H1 (cell line): ENCODE results near the gene RERE. TPM values are rescaled to one million over a fixed set of nuclear protein-coding genes. Genes with fewer than 3 reads are reported as not detected.

Experiments
- CTCF ChIA-PET: fragments of 300-600 bp; sonication (Branson Sonifier 250); formaldehyde crosslinking; loops from one replicate; lab custom pipeline; 2021; ENCODE audit not compliant: partially characterized antibody; lab: Charles Lee
- POLR2A ChIA-PET: fragments of 300-600 bp; sonication (Branson Sonifier 250); formaldehyde crosslinking; loops from one replicate; lab custom pipeline; 2021; ENCODE audit warnings: inconsistent platforms; ENCODE audit not compliant: partially characterized antibody; lab: Charles Lee
- DNase-seq, 2 experiments: peaks; one replicate each; pipeline versions ENCODE4 v3.0.0 to v3.0.0-alpha.2; 2010 to 2022; ENCODE audit warnings: low spot score in 2 of 2, low read depth in 1 of 2, mixed read lengths in 1 of 2
- FAIRE-seq: peaks from 2 replicates; lab custom pipeline; 2011; peaks lifted over from hg19 to GRCh38; lab: Jason Lieb, UNC
- H2AFZ ChIP-seq: 2 replicates; pipeline ENCODE4 v1.8.1; 2012; ENCODE audit warnings: low read length, inconsistent platforms
- H2AK5ac ChIP-seq: 2 replicates; pipeline ENCODE4 v1.6.1; 2013; ENCODE audit warnings: low read depth, low read length
- H2BK120ac ChIP-seq: replicated peaks from 2 replicates; pipeline ENCODE3; 2013; ENCODE audit warnings: low read depth, low read length, inconsistent platforms
- H2BK12ac ChIP-seq: 2 replicates; pipeline ENCODE4 v1.6.1; 2013; ENCODE audit warnings: low read depth, low read length
- H2BK15ac ChIP-seq: 2 replicates; pipeline ENCODE4 v1.6.1; 2013; ENCODE audit warnings: low read length
- H2BK20ac ChIP-seq: 2 replicates; pipeline ENCODE4 v1.6.1; 2013; ENCODE audit warnings: low read length
- H2BK5ac ChIP-seq: 2 replicates; pipeline ENCODE4 v1.6.1; 2013; ENCODE audit warnings: low read depth, low read length
- H3K14ac ChIP-seq: 2 replicates; pipeline ENCODE4 v1.6.1; 2013; ENCODE audit warnings: inconsistent platforms; ENCODE audit not compliant: insufficient read length
- H3K18ac ChIP-seq: 2 replicates; pipeline ENCODE4 v1.6.1; 2013; ENCODE audit warnings: low read length; ENCODE audit errors: extremely low read depth
- H3K23ac ChIP-seq: 2 replicates; pipeline ENCODE4 v1.6.1; 2013; ENCODE audit warnings: inconsistent platforms; ENCODE audit not compliant: insufficient read length
- H3K23me2 ChIP-seq: 2 replicates; pipeline ENCODE4 v1.6.1; 2013; ENCODE audit warnings: low read depth, low read length
- H3K27ac ChIP-seq: 2 replicates; pipeline ENCODE4 v1.6.1; 2011; ENCODE audit warnings: low read depth, low read length, inconsistent platforms
- H3K27me3 ChIP-seq, 4 experiments: replicated peaks in 1 of 4; 1 replicate in 1 of 4; 2 replicates in 3 of 4; pipeline versions ENCODE4 v1.6.1 to v1.8.1; 2011 to 2013; ENCODE audit warnings: low read length in 3 of 4, mild to moderate bottlenecking in 3 of 4, inconsistent platforms in 2 of 4, mixed read lengths in 2 of 4, moderate library complexity in 1 of 4; ENCODE audit not compliant: control insufficient read depth in 3 of 4, insufficient read depth in 3 of 4; ENCODE audit errors: extremely low read depth in 1 of 4
- H3K36me3 ChIP-seq, 4 experiments: 2 replicates each; pipeline versions ENCODE4 v1.6.1 to v1.8.1; 2011 to 2013; ENCODE audit warnings: mild to moderate bottlenecking in 4 of 4, low read length in 3 of 4, moderate library complexity in 2 of 4, control low read depth in 1 of 4, inconsistent platforms in 1 of 4; ENCODE audit not compliant: insufficient read depth in 4 of 4, control insufficient read depth in 2 of 4
- H3K4ac ChIP-seq: replicated peaks from 2 replicates; pipeline ENCODE3; 2013; ENCODE audit warnings: low read length, low read depth, mixed read lengths, inconsistent platforms; ENCODE audit not compliant: insufficient read length
- H3K4me1 ChIP-seq, 4 experiments: replicated peaks in 1 of 4; 1 replicate in 1 of 4; 2 replicates in 3 of 4; pipeline versions ENCODE4 v1.6.1 to v1.8.1; 2011 to 2013; ENCODE audit warnings: low read length in 3 of 4, inconsistent platforms in 2 of 4, mixed read lengths in 1 of 4; ENCODE audit not compliant: insufficient read depth in 4 of 4, control insufficient read depth in 3 of 4
- H3K4me2 ChIP-seq, 2 experiments: 2 replicates each; pipeline versions ENCODE4 v1.6.1 to v1.8.1; 2011 to 2013; ENCODE audit warnings: low read depth in 2 of 2, low read length in 2 of 2, control low read depth in 1 of 2, inconsistent platforms in 1 of 2, mild to moderate bottlenecking in 1 of 2; ENCODE audit not compliant: insufficient read depth in 1 of 2
- H3K4me3 ChIP-seq, 4 experiments: fragments of 200-600, 300-600 bp in 1 of 4; sonication (generic), shearing (Covaris generic), sonication (Bioruptor Twin) in 1 of 4; 2 replicates each; pipeline versions ENCODE4 v1.5.1 to v1.8.1; 2011 to 2016; ENCODE audit warnings: low read length in 4 of 4, low read depth in 3 of 4, control low read depth in 2 of 4, inconsistent platforms in 2 of 4, mild to moderate bottlenecking in 2 of 4, mixed read lengths in 1 of 4, moderate library complexity in 1 of 4; ENCODE audit not compliant: insufficient read depth in 2 of 4; ENCODE audit errors: extremely low read depth in 1 of 4
- H3K56ac ChIP-seq: replicated peaks from 2 replicates; pipeline ENCODE3; 2013; ENCODE audit warnings: low read depth, mild to moderate bottlenecking, mixed read lengths, low read length, inconsistent platforms; ENCODE audit not compliant: insufficient read length
- H3K79me1 ChIP-seq: 2 replicates; pipeline ENCODE4 v1.6.1; 2013; ENCODE audit warnings: low read depth, low read length, control low read depth
- H3K79me2 ChIP-seq, 2 experiments: 2 replicates each; pipeline versions ENCODE4 v1.6.1 to v1.8.1; 2012 to 2013; ENCODE audit warnings: low read length in 2 of 2, mild to moderate bottlenecking in 2 of 2, inconsistent platforms in 1 of 2; ENCODE audit not compliant: insufficient read depth in 2 of 2, control insufficient read depth in 1 of 2
- H3K9ac ChIP-seq, 4 experiments: replicated peaks in 1 of 4; 1 replicate in 1 of 4; 2 replicates in 3 of 4; pipeline versions ENCODE4 v1.6.1 to v1.8.1; 2011 to 2013; ENCODE audit warnings: low read depth in 3 of 4, low read length in 3 of 4, control low read depth in 2 of 4, mild to moderate bottlenecking in 2 of 4, moderate library complexity in 2 of 4, inconsistent platforms in 1 of 4; ENCODE audit errors: extremely low read depth in 1 of 4
- H3K9me3 ChIP-seq, 2 experiments: 2 replicates each; pipeline versions ENCODE4 v1.6.1 to v1.8.1; 2012 to 2013; ENCODE audit warnings: mild to moderate bottlenecking in 2 of 2, moderate library complexity in 2 of 2, control low read depth in 1 of 2, inconsistent platforms in 1 of 2, low read depth in 1 of 2, low read length in 1 of 2, mixed read lengths in 1 of 2; ENCODE audit not compliant: insufficient read depth in 2 of 2
- H4K20me1 ChIP-seq, 2 experiments: replicated peaks in 1 of 2; 2 replicates each; pipeline versions ENCODE3 to v1.8.1; 2011 to 2013; ENCODE audit warnings: inconsistent platforms in 2 of 2, low read length in 2 of 2, mild to moderate bottlenecking in 1 of 2; ENCODE audit not compliant: insufficient read depth in 2 of 2, control insufficient read depth in 1 of 2
- H4K5ac ChIP-seq: 2 replicates; pipeline ENCODE4 v1.6.1; 2013; ENCODE audit warnings: low read length, low read depth, mixed read lengths, inconsistent platforms; ENCODE audit not compliant: insufficient read length
- H4K8ac ChIP-seq: 2 replicates; pipeline ENCODE4 v1.8.0; 2013; ENCODE audit warnings: mild to moderate bottlenecking, moderate library complexity, low read length, inconsistent platforms; ENCODE audit not compliant: insufficient read depth; ENCODE audit errors: extremely low read depth
- H4K91ac ChIP-seq: replicated peaks from 2 replicates; pipeline ENCODE3; 2013; ENCODE audit warnings: low read length, mixed read lengths, inconsistent platforms; ENCODE audit not compliant: insufficient read length
- CBX8 ChIP-seq: fragments of 300-800, 300-1000 bp; sonication (generic); IDR thresholded peaks from 2 replicates; pipeline ENCODE4 v1.7.1; 2016; ENCODE audit warnings: low read depth, low read length, borderline replicate concordance
- CEBPB ChIP-seq: IDR thresholded peaks from 2 replicates; pipeline ENCODE4 v1.6.1; 2012; ENCODE audit warnings: low read depth, low read length
- CTBP2 ChIP-seq: IDR thresholded peaks from 2 replicates; pipeline ENCODE4 v1.7.0; 2011; ENCODE audit warnings: borderline replicate concordance, mild to moderate bottlenecking, moderate library complexity, mixed read lengths, low read length; ENCODE audit not compliant: insufficient read depth, insufficient read length
- EP300 ChIP-seq, 2 experiments: IDR thresholded peaks; 1 replicate in 1 of 2; 2 replicates in 1 of 2; pipeline ENCODE4 v1.6.1; 2011 to 2012; ENCODE audit warnings: low read depth in 2 of 2, low read length in 2 of 2, mild to moderate bottlenecking in 2 of 2, borderline replicate concordance in 1 of 2, inconsistent platforms in 1 of 2, moderate library complexity in 1 of 2
- HDAC2 ChIP-seq, 2 experiments: fragments of 300-600 bp in 1 of 2; sonication (generic) in 1 of 2; IDR thresholded peaks; 2 replicates each; pipeline ENCODE4 v1.6.1; 2011 to 2012; ENCODE audit warnings: low read depth in 2 of 2, low read length in 2 of 2, mild to moderate bottlenecking in 2 of 2, moderate library complexity in 2 of 2, borderline replicate concordance in 1 of 2, inconsistent platforms in 1 of 2
- NANOG ChIP-seq: IDR thresholded peaks from 2 replicates; pipeline ENCODE4 v1.6.1; 2011; ENCODE audit warnings: low read length, low read depth, mild to moderate bottlenecking, inconsistent platforms; ENCODE audit not compliant: insufficient read depth, poor library complexity, severe bottlenecking
- PHF8 ChIP-seq: fragments of 200-600 bp; sonication (generic); conservative IDR thresholded peaks from 2 replicates; pipeline ENCODE4 v1.7.1; 2012; ENCODE audit warnings: low read depth, mild to moderate bottlenecking, inconsistent platforms, low read length, moderate library complexity
- POLR2AphosphoS5 ChIP-seq: IDR thresholded peaks from 2 replicates; pipeline ENCODE4 v1.6.1; 2011; ENCODE audit warnings: low read depth, low read length
- RNF2 ChIP-seq: fragments of 200-900, 300-1000 bp; sonication (generic); IDR thresholded peaks from 2 replicates; pipeline ENCODE4 v1.7.1; 2016; ENCODE audit warnings: borderline replicate concordance, low read depth, mild to moderate bottlenecking, antibody characterized with exemption, low read length; ENCODE audit not compliant: poor library complexity, severe bottlenecking; ENCODE audit errors: missing control alignments
- RXRA ChIP-seq: IDR thresholded peaks from 2 replicates; pipeline ENCODE4 v1.6.1; 2011; ENCODE audit warnings: low read depth, mild to moderate bottlenecking, low read length, moderate library complexity; ENCODE audit not compliant: insufficient read depth
- TCF12 ChIP-seq: IDR thresholded peaks from 2 replicates; pipeline ENCODE4 v1.6.1; 2011; ENCODE audit warnings: low read depth, mild to moderate bottlenecking, low read length
- WGBS, 2 experiments: shearing (Covaris generic) in 1 of 2; methylation state at CpG; one replicate each; pipeline versions ENCODE4 v1.1.6 to v1.1.7; 2013 to 2015; ENCODE audit warnings: low lambda C conversion rate in 2 of 2, mixed read lengths in 2 of 2, inconsistent platforms in 1 of 2, low coverage in 1 of 2, missing lambda C conversion rate in 1 of 2; ENCODE audit not compliant: insufficient replicate concordance in 2 of 2, insufficient coverage in 1 of 2, insufficient read length in 1 of 2; ENCODE audit errors: extremely low coverage in 1 of 2, missing lambda C conversion rate in 1 of 2; 5-methylcytosine and 5-hydroxymethylcytosine counted together
- polyA plus RNA-seq, 7 experiments: library from polyadenylated mRNA; depleted of rRNA in 3 of 7; stranded (reverse) in 5 of 7; unstranded in 2 of 7; fragments of >200 nt in 5 of 7; fragments of 200-250 nt in 2 of 7; gene quantifications; 1 replicate in 5 of 7; 2 replicates in 1 of 7; 4 replicates in 1 of 7; pipeline versions ENCODE4 v1.2.1 to v1.2.3, GENCODE V29; 2011 to 2013; ENCODE audit warnings: missing spikeins in 2 of 7, mixed read lengths in 2 of 7
- total RNA-seq: library from RNA; stranded (reverse); fragmentation: NEBNext Ultra II Directional; extraction: Animal tissue kit (Norgen Biotek cat#: 25700); gene quantifications from 2 replicates; pipeline ENCODE4 v1.2.1, GENCODE V29; 2021

The RERE gene
- total and polyA plus RNA-seq, 2 of the 8 experiments (the other 6 are each of a cell fraction or from before 2014, with no cell fraction given), result 15.3 to 142 TPM

GRCh38 chr1:8412183-8412831 lies 405.1 kb downstream of the RERE start:
- Histone ChIP-seq H3K27ac (no peak overlapping the region), H3K9me3 (no peaks in the 10 kb centered on the region), H4K5ac (no peak overlapping the region), H3K4ac (no peak overlapping the region), H3K27me3 (no peaks in the 10 kb centered on the region), H3K14ac (no peak overlapping the region), H4K91ac (no peak overlapping the region), H3K4me2 (no peak overlapping the region), H3K23me2 (no peaks in the 10 kb centered on the region), H3K18ac (no peak overlapping the region), H2AK5ac (no peak overlapping the region), H2BK20ac (no peak overlapping the region), H3K4me1 (peaks cover 26 to 44% (median 35%) of the 10 kb centered on the region in 4 experiments), H3K79me2 (peaks cover 4 to 81% of the 10 kb centered on the region in 2 experiments), H2BK120ac (no peak overlapping the region), H3K36me3 (peaks cover 0 to 2% (median 0%) of the 10 kb centered on the region in 4 experiments; a peak in 2 of 8 replicates), H3K23ac (no peak overlapping the region), H3K56ac (no peak overlapping the region), H4K8ac (no peak overlapping the region), H3K4me3 (no peak overlapping the region), H2BK12ac (no peak overlapping the region), H3K9ac (no peak overlapping the region), H2BK5ac (no peak overlapping the region), H4K20me1 (peaks cover 0 to 9% of the 10 kb centered on the region in 2 experiments), H3K79me1 (peaks cover 2% of the 10 kb centered on the region; the same call in 1 of the 2 replicates), H2AFZ (no peak overlapping the region), H2BK15ac (no peak overlapping the region)
- 91% methylated on average over 8 of the region's 8 CpGs; no CpG with 5 or more reads in 1 of the 2 experiments for WGBS, 2 experiments
- CTCF ChIA-PET, result interaction anchor here (0.7 to 2.8 kb wide), 6 partner anchors 10 to 60 kb away, joined by 3 to 7 read pairs (median 4); no protein-coding TSS in a partner anchor
- POLR2A ChIA-PET, result interaction anchor here (0.9 to 1.5 kb wide), 2 partner anchors 12 to 15 kb away, joined by 3 to 4 read pairs; no protein-coding TSS in a partner anchor
- DNase-seq (no peak), FAIRE-seq (no peak)
- TF ChIP-seq HDAC2 (IDR thresholded peaks at IDR 0.05; ENCODE audit: borderline replicate concordance in 1 of 2, low read depth in 2 of 2, low read length in 2 of 2) (no peak), CTBP2 (no peak), POLR2AphosphoS5 (no peak), TCF12 (no peak), EP300 (IDR thresholded peaks at IDR 0.05; ENCODE audit: borderline replicate concordance in 1 of 2, low read depth in 2 of 2, low read length in 2 of 2) (no peak), RNF2 (no peak), NANOG (no peak), RXRA (no peak), CEBPB (no peak), PHF8 (no peak), CBX8 (no peak)
